Measurements from ENCODE around the gene HDAC10.
A peak's percentile ranks its signal among the peaks of the same experiment; 100 is the strongest.

Gene HDAC10

GRCh38 chr22:50264946-50265669, 14.0 kb upstream of the HDAC10 start:
- no peak overlapping the region for H3K4me3 ChIP-seq (ENCODE audit: low read depth, low read length)
- no peak for TF ChIP-seq CTCF (IDR thresholded peaks at IDR 0.05; ENCODE audit: low read depth, low read length)

DNA sequence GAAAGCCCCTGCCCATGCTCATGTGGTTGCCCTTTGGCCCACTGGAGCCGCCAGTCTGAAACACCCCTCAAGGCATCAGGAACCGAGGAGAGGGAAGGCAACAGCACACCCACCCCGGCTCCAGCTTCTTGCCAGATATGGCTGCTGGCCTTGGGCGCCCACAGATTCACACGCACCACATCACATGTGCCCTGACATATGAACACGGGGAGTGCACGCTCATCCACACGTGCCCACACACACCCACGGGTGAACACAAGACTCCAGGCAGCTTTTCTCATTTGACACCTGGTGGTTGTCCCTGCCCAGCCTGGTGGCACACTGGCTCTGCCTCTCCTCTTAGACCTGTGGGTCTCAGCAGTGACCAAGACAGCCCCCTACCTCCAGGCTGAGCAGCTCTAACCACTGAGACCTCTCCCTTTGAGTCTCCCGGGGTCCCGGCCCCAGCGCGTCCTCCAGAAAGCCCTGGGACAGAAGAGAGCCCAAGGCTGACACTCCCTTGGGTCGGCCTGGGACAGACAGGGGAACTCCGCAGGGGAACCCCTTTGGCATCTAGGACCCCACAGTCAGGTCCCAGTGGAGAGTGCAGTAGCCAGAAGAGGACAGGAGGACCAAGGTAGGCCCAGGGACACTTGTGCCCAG, 13.2 kb upstream of the HDAC10 start:
- no peak overlapping the region for H3K4me3 ChIP-seq (ENCODE audit: low read depth, low read length)
- TF ChIP-seq CTCF (IDR thresholded peaks at IDR 0.05; ENCODE audit: low read depth, low read length): no peak

DNA sequence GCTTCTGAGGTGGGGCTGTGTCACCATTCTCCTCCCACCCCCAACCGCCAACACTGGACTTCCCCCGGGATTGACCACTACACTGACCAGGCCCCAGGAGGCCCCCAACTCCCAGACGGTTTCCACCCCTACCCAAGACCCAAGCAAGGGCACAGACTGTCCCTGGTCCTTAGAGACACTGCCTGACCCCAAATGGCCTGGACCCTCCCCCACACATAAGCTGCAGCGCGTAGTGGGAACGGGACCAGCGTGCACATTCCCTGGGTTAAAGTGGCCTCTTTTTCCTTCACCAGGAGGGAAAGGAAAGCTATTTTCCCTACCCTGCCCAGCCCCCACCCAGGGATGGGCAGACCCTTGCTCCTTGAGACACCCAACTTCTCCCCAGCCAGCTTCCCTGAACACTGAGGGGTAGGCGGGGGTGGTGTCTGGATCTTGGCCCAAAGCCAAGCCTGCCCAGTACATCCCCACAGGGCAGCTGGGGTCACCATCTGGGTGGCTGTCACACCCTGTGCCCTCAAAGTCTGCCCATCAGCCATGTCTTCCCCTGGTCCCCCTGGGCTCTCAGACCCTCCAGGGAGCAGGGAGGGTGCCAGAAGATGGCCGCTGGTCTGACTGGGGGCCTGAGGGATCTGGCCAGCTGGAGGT, 12.0 kb upstream of the HDAC10 start:
- no peak for TF ChIP-seq CTCF (IDR thresholded peaks at IDR 0.05; ENCODE audit: low read depth, low read length)
- H3K4me3 ChIP-seq (ENCODE audit: low read depth, low read length): no peak overlapping the region

DNA sequence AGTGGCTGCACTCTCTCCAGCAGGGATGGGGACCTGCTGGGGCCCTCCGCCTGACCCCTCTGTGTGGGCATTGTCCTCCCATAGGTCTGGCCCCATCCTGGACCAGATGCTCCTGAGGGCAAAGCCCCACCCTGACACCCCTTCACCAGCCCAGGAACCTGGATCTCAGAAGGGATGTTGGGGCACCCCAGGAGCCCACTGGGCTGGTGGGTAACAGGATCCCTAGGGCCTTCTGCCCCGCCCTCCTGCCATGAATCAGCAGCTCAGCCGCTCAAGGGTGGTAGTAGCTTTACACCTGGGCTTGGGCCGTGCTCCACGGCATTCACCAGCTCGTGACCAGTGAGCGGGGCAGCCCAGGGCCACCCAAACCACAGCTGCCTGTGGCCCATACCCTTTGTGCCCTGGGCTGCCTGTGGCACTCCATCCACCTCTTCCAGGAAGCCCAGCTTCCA, 11.4 kb upstream of the HDAC10 start:
- H3K4me3 ChIP-seq (ENCODE audit: low read depth, low read length): no peak overlapping the region
- no peak for TF ChIP-seq CTCF (IDR thresholded peaks at IDR 0.05; ENCODE audit: low read depth, low read length)

- no peak for TF ChIP-seq CTCF (IDR thresholded peaks at IDR 0.05; ENCODE audit: low read depth, low read length)
- peak within 1 kb of the TSS; percentile 71 for H3K4me3 ChIP-seq (ENCODE audit: low read depth, low read length)
Observed at GRCh38 chr22:50261615-50262459, 10.8 kb upstream of the HDAC10 start, which contains the start of gene MAPK12. TSS of gene MAPK12 (minus strand) at chr22:50261683. CDS start at chr22:50261509, 174 bp downstream.

GRCh38 chr22:50260801-50261614, 9.9 kb upstream of the HDAC10 start:
- no peak for TF ChIP-seq CTCF (IDR thresholded peaks at IDR 0.05; ENCODE audit: low read depth, low read length)
- peak overlapping the region; percentile 71 for H3K4me3 ChIP-seq (ENCODE audit: low read depth, low read length)

Data from WI38 (cell line).